C4-2B (cell line): Measurements from ENCODE around the gene MAZ.

ENCODE experiments used
- CTCF ChIP-seq: fragments of 450-650 bp; conservative IDR thresholded peaks from 2 replicates; pipeline ENCODE4 v1.5.1; 2017; ENCODE audit warnings: mild to moderate bottlenecking
- ZFX ChIP-seq: fragments of 450-650 bp; IDR thresholded peaks from 2 replicates; pipeline ENCODE4 v1.6.1; 2017

GRCh38 chr16:29824589-29825144 is 18.3 kb downstream of the MAZ start:
- TF ChIP-seq CTCF = no peak
- TF ChIP-seq ZFX = no peak
